Right lung (tissue), 5 donors: ENCODE measurements around the gene ASXL3. TPM values are rescaled to one million over a fixed set of nuclear protein-coding genes. Genes with fewer than 3 reads are reported as not detected.
A peak's percentile ranks its signal among the peaks of the same experiment; 100 is the strongest.

Experiments used
- DNase-seq, 2 donors: peaks; one replicate each; pipeline ENCODE4 v3.0.0-alpha.2; 2013
- polyA plus RNA-seq, 5 donors: library from polyadenylated mRNA; unstranded; fragments of 120-200 nt; gene quantifications; one replicate each; pipeline versions ENCODE4 v1.2.1 to v1.2.3, GENCODE V29; 2013; ENCODE audit warnings: inconsistent platforms in 1 of 5, low replicate concordance in 1 of 5; ENCODE audit not compliant: insufficient read length in 5 of 5, insufficient read depth in 1 of 5

ASXL3 gene
- polyA plus RNA-seq, 5 donors, result 5.6 to 11.7 (median 10.1) TPM

- no peak for DNase-seq
Measured at GRCh38 chr18:33717339-33717738, 139.3 kb downstream of the ASXL3 start.

GRCh38 chr18:33720133-33720532 is 142.1 kb downstream of the ASXL3 start:
- DNase-seq, result no peak

- DNase-seq, result no peak
Measured at GRCh38 chr18:33729556-33729955, 151.5 kb downstream of the ASXL3 start.

DNA sequence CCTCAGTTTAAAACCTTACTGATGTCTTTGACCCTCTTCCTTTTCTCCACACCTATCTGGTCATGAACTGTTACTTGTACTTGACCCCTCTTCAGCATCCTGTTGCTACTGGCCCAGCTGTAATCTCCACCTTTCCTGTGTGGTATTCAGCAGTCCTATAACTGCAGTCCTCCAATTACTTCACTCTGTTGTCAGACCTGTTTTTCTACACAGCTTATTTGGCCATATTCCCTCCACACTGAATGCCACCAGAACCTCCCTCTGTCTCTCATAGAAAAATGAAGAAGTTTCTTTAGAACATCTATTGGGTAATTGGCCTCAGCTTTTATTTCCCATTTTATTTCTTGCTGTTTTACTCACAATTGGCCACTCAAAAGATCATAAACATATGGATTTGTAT is 155.4 kb downstream of the ASXL3 start:
- DNase-seq, result no peak

DNA sequence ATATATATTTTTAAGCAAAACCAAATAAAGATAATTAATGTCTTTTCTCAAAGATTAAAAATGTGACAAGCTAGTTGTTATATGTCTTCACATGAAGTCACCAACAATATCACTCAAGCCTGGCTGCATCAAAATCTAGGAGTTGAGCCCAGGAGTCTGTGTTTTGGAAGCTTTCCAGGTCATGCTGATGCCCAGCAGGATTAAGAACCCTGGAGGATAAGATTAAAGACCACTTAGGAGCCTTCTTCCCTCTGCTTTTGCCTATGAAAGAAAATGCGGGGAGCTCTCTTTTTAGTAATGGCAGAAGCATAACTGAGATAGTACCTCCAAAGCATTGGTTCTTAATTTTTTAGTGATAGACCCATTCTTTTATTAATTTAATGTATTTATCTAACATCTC is 157.4 kb downstream of the ASXL3 start:
- no peak for DNase-seq

- no peak for DNase-seq
Measured at GRCh38 chr18:33741760-33742159, 163.7 kb downstream of the ASXL3 start.

GRCh38 chr18:33744032-33744697 is 166.1 kb downstream of the ASXL3 start:
- no peak for DNase-seq

DNA sequence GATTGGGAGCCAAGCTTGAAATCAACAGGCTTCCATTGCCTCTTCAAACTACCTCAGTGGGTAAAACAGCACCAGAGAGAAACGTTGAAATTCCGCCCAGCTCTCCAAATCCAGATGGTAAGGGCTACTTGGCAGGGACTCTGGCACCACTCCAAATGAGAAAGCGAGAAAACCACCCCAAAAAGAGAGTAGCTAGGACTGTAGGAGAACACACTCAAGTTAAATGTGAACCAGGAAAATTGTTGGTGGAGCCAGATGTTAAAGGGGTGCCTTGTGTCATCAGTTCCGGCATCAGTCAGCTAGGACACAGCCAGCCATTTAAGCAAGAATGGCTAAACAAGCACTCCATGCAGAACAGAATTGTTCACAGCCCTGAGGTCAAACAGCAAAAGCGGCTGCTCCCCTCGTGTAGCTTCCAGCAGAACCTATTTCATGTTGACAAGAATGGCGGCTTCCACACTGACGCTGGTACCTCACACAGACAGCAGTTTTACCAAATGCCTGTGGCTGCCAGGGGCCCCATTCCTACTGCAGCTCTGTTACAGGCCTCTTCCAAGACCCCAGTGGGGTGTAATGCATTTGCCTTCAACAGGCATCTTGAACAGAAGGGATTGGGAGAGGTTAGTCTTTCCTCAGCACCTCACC is 167.3 kb downstream of the ASXL3 start:
- DNase-seq, result no peak

DNA sequence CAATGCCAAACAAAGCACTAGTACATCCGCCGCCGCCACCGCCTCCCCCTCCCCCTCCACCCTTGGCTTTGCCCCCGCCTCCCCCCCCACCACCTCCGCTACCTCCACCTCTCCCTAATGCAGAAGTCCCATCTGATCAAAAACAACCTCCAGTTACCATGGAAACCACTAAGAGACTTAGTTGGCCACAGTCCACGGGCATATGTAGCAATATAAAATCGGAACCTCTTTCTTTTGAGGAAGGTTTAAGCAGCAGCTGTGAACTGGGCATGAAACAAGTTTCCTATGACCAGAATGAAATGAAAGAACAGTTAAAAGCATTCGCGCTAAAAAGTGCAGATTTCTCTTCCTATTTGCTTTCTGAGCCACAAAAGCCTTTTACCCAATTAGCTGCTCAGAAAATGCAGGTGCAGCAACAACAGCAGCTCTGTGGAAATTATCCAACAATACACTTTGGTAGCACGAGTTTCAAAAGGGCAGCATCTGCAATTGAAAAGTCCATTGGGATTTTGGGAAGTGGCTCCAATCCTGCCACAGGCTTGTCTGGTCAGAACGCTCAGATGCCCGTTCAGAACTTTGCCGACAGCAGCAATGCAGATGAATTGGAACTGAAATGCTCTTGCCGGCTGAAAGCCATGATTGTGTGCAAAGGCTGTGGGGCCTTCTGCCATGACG is 168.0 kb downstream of the ASXL3 start:
- DNase-seq, result no peak

DNA sequence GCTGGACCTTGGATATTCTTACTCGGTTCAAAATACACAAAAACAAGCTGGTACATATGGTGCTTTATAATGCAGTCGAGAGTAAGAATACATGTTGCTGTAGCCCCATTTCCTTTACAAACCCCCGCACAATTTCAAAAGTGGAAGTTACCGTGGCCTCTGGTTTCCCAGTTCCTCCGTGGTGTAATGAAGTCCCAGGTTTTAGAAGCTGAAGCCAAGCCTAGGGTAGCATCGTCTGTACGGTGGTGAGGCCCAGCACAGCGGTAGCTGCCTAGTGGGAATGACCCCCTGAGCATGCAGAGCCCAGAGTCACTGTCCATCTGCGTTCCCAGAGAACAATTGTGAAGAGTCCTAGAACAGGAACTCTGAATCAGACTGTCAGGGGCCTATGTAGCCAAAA is 171.8 kb downstream of the ASXL3 start:
- DNase-seq, result no peak

DNA sequence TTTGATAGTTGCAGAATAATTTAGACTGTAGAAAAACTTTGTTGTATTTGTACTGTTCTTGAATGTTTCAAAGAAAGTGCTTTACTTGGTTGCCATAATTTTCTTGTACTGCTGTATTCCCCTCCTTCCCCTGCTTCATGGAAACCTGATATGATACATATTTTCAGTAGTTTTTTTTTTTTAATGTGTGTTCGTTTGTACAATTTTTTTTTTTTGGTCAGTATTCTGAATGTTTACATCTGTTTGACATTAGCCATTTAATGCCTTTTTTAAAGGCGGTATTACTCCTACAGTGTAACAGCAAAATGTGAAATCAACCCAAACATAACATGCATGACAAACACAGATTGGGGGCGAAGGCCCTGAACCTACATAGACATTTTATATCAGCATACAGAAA is 172.3 kb downstream of the ASXL3 start:
- no peak for DNase-seq

DNA sequence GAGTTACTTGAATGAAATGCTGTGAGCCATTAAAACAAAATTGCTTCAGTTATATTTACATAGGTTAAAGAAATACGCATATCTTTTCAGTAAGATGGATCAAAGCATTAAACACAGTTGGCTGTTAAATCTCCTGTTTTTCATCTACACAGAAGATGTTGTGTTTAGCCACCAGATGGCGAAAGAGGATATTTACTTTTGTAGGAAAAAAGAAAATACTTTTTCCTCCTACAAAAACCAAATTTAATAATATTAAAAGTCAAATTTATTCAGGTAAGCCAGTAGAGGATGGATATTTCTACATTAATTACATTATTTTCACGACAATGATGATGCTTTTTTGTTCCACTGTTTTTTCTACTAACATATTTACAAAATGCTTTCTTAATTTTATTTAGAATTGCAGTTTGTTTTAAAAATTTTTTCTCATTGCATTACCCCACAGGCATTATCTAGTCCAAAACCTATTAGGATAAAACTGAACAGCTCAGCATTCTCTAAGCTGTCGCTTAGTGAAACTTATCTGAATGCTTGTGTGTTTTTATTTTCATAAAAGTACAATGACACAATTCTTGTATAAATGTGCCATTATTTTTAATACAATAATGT is 173.7 kb downstream of the ASXL3 start:
- peak in 1 of 2 donors; percentile 12 for DNase-seq

DNA sequence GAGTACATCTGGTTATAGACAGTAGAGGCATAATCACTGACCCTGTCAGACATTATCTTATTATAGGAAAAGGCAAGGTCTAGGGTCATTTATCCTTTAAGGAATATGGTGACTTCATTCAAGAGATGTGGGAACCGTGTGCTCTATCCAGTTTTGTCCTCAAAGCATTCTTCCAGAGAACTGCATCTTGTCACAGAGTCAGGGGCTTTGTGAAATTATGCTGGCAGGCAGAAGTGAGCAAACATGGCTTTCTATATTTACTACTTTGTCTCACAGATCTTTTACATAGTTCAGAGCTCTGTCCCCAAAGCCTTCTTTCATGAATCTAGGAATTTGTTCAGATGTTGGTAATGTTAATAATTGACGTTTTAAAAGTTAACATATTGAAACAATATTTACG is 177.4 kb downstream of the ASXL3 start:
- DNase-seq, result no peak

- peak; percentile 58 for DNase-seq
Measured at GRCh38 chr18:33755931-33756560, 178.0 kb downstream of the ASXL3 start.

DNA sequence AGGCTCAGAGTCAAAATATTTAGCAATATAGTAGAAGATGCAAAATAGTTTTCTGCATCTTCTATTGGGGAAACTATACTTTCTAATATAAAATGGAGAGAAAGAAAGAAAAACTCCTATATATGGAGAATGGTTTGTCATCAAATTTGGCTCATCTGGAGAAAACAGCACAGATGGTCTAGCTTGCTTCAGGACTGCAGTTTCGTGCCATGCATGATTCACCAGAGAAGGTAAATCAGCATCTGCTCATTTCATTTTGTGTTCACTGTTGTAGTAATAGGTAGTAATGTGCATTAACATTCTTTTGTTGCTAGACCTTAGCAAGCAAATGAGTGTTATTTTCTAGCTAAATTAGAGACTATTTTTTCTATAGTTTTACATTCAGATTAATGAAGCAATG is 179.0 kb downstream of the ASXL3 start:
- no peak for DNase-seq

DNA sequence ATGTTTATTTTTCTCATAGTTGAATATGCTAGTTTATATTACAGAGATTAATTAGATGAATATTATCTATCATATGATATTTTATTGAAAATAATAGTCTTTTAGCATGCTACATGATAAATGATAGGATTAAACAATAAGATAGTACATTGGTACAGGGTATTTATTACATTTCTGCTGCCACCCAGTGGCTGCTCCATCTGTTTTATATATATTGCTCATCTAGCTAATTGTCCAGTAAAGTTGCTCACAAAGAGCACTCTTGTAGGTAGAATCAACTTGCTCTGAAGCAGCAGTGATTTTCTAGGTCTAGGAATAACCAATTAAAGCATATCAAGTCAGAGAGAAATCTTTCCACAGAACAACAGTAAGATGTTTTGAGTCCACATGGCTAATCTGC is 183.3 kb downstream of the ASXL3 start:
- DNase-seq, result peak in 1 of 2 donors; percentile 39

- no peak for DNase-seq
Measured at GRCh38 chr18:33781429-33781828, 203.4 kb downstream of the ASXL3 start.

Other genes with a start within 250 kb of the ASXL3 start
- 1 to 10 TPM; 1.1 to 2.9 (median 2.0) TPM for gene CCDC178, start 137.5 kb upstream of the ASXL3 start, polyA plus RNA-seq